GM13976 (cell line): ENCODE measurements around the gene ADAMTS8.

ENCODE experiments used
- DNase-seq: peaks from one replicate; pipeline ENCODE4 v3.0.0; 2012; ENCODE audit warnings: low spot score
- in situ Hi-C: fragments of 300-500 bp; cut with MboI; formaldehyde crosslinking; loops from one replicate; pipeline ENCODE4 v1.12.0; 2022; ENCODE audit warnings: low sequenced_read_pairs, mixed read lengths, inconsistent platforms; ENCODE audit not compliant: unreplicated experiment
- TF ChIP-seq, protein P1 (sequence below): IDR thresholded peaks from 2 replicates; pipeline ENCODE4 v1.5.1; 2012; ENCODE audit warnings: borderline replicate concordance, mild to moderate bottlenecking; ENCODE audit not compliant: insufficient read depth; ENCODE audit errors: extremely low read depth, missing control alignments, control extremely low read depth

ADAMTS8 gene

GRCh38 chr11:130470832-130471706, 42.7 kb upstream of the ADAMTS8 start:
- in situ Hi-C loops, result no loop called here
- TF ChIP-seq, protein P1, sequence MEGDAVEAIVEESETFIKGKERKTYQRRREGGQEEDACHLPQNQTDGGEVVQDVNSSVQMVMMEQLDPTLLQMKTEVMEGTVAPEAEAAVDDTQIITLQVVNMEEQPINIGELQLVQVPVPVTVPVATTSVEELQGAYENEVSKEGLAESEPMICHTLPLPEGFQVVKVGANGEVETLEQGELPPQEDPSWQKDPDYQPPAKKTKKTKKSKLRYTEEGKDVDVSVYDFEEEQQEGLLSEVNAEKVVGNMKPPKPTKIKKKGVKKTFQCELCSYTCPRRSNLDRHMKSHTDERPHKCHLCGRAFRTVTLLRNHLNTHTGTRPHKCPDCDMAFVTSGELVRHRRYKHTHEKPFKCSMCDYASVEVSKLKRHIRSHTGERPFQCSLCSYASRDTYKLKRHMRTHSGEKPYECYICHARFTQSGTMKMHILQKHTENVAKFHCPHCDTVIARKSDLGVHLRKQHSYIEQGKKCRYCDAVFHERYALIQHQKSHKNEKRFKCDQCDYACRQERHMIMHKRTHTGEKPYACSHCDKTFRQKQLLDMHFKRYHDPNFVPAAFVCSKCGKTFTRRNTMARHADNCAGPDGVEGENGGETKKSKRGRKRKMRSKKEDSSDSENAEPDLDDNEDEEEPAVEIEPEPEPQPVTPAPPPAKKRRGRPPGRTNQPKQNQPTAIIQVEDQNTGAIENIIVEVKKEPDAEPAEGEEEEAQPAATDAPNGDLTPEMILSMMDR, result no peak
- no peak for DNase-seq

DNA sequence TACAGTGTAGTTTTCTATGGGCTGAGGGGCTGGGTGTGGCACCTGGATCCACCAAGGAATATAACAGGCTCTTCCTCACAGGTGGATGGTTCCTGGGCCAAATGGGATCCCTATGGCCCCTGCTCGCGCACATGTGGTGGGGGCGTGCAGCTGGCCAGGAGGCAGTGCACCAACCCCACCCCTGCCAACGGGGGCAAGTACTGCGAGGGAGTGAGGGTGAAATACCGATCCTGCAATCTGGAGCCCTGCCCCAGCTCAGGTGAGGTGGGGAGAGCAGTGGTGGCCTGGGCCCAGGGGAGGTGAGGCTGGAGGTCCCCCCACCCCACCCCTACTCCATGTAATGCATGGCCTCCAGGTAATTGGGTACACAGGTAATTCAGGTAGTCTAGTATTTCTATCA, 40.8 kb upstream of the ADAMTS8 start:
- in situ Hi-C loops, result no loop called here
- DNase-seq, result no peak
- TF ChIP-seq, protein P1, result no peak

- TF ChIP-seq, protein P1, result no peak
- DNase-seq, result no peak
- in situ Hi-C loops, result no loop called here
Measured at GRCh38 chr11:130467116-130467900, 38.9 kb upstream of the ADAMTS8 start.

- TF ChIP-seq, protein P1, result no peak
- in situ Hi-C loops, result no loop called here
- no peak for DNase-seq
Measured at GRCh38 chr11:130465263-130465662, 36.9 kb upstream of the ADAMTS8 start.

DNA sequence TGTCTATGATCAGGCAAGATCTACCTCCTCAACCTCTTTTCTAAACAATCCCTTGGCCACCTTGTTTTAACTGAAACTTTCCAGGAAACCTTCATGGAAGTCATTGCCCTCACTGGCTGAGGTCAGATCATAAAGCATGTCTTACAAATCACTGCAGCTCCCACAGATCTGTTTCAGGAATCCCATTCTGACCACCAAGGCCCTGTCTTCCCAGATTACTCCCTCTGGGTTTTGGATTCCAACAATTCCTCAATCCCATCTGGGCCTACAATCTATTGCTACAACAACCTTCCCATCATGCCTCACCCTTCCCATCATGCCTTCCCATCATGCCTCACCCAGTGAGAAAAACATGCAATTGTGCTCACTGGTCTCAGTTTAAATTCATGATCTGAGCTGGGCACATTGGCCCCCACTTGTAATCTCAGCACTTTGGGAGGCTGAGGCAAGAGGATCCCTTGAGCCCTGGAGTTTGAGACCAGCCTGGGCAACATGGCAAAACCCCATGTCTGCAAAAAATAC, 35.9 kb upstream of the ADAMTS8 start:
- no peak for DNase-seq
- in situ Hi-C loops, result no loop called here
- TF ChIP-seq, protein P1, result no peak

DNA sequence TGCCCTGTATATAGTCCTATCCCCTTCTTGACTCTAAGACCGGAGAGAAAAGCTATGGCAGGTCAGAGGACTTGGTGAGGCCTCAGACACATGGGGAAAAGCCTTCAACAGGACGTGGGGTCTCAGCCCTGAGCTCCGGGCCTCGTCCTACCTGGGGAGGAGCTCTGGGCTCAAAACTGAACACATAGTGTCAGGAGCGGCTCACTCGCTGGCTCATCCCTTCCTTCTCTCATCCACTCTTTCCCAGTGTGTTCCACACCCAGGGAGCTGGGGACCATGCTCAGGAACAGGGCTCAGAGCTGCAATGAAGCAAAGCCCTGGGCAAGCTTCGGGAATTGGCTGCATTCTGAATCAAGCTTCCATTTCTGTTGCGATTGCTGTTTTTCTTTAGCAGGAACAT, 34.5 kb upstream of the ADAMTS8 start:
- no peak for DNase-seq
- in situ Hi-C loops, result no loop called here
- TF ChIP-seq, protein P1, result no peak
